DMS153 treated with DMSO at 0.1 percent for 48 hours (cell line): Measurements from ENCODE around the gene MAML3.

Experiments used
- DNase-seq: peaks from one replicate; lab custom pipeline; 2025; ENCODE audit not compliant: unreplicated experiment; lab: John Stamatoyannopoulos, UW

MAML3 gene

GRCh38 chr4:140156529-140157171 lies 2.7 kb upstream of the MAML3 start:
- DNase-seq, result no peak

DNA sequence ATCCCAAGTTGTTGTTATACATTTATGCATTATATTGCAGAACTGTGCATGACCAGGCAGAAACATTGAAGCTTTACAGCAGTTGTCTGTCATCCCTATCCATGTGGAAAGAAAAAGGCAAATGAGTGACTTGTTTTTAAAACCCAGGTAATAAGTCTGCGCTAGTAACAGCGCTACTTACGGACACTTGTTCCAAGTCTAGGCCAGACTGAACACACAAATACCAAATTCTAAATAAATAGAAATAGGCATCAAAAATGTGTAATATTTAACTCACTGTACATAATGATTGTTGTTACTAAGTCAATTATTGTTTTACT lies 548 bp upstream of the MAML3 start:
- peak; percentile 54 for DNase-seq

- DNase-seq, result no peak
These were observed 616 bp downstream of the MAML3 start for GRCh38 chr4:140153419-140153717.

DNA sequence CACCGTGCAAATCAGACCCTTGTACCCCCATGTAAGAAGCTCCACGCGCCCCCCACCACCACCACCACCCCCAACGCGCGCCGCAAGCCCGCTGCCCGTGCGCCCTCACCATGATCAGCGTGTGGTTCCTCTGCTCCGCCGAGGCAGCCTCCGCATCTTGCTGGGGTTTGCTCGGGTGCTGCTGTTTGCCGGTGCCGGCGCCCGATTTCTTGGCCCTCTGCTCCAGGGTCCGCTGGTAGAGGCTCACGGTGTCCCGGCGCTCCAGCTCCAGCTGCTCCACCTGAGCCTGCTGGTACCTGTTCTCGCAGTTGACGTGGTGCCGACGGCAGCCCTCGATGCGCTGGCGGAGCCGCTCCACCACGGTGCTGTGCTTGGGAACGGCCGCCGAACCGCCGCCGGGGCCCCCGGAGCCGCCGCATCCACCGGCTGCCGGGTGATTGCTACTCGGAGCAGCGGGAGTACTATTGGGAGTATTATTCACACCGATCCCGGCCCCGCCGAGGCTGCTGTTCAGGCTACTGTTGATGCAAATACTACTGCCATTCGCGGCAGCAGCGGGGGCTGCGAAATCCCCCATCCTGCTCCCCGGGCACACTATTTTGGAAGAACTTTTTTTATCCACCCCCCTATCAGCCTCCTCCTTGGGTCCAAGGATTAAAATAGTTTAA lies 1.1 kb downstream of the MAML3 start:
- DNase-seq, result peak; percentile 47

GRCh38 chr4:140152013-140152703 lies 1.8 kb downstream of the MAML3 start:
- peak; percentile 87 for DNase-seq

DNA sequence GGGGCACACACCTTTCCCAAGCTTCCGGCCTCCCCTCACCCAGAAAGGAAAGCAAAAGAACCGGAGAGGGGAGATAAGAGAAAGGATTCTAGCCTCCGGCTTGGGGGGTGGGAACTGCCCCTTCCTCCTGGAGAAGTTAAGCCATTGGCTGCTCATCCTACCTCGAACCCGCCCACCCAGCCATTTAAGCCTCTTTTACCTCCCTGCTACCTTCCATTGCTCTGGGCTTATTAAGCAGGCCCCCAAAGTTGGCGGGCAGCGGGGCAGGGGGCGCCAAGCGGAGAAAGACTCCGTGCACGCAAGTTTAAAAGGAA lies 2.3 kb downstream of the MAML3 start:
- DNase-seq, result peak; percentile 89

GRCh38 chr4:140150886-140151698 lies 2.9 kb downstream of the MAML3 start:
- peak; percentile 85 for DNase-seq

DNA sequence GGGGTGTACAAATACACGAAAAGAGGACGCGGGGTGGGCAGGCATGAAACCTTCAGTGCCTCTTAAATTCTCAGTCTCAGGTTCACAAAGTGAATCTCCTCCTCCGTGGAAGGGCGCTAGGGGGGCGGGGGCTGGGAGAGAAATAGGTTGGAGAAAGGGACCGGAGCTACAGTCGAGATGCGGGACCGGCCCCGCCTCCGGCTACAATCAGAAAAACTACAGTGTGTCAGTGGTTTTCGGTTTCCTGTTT lies 3.4 kb downstream of the MAML3 start:
- DNase-seq, result no peak

DNA sequence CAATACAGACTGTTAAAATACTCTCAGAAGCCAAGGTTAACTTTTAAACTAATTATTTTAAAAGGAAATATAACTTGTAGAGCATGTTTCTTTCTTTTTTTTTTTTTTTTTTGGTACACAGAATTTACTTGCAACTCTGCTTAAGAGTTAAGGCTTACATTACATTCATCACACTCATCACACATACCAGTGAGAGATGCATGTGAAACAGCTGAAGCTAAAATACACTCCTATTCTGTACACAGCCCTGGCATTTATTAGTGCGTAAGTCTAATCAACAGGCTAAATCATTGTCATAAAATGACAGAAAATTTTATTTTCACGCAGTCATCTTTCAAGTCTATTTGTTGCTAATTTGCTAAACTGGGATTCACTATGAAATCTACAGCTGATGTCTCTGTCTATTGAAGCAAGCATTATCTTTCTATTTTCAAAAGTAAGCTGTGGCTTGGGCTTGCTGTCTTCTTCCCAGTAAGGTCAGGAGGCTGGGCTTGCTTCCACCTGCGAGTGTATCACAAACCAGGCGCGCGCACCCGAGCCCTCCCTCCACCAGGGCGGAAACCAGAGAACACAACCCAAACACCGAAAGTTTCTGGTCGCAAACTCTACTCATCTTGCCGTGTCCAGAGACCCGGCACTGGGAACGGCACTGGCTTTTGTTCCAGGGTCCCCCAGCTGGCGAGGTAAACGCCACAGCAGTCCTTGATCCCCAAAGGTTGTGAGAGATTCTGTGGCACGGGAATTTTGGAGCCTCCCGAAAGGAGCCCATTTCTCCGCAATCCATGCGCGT lies 3.9 kb downstream of the MAML3 start:
- DNase-seq, result peak; percentile 76

DNA sequence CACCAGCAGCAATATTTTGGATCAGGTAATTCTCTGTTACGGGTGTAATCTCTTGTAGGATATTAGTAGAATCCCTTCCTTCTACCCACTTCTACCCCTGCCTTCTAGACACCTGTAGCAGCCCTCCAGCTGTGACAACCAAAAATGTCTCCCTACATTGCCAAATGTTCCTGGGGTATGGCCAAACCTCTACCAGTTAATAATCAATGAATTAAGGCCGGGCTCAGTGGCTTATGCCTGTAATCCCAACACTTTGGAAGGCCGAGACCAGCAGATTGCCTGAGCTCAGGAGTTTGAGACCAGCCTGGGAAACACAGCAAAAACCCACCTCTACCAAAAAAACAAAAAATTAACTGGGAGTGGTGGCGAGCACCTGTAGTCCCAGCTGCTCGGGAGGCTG lies 9.9 kb downstream of the MAML3 start:
- DNase-seq, result no peak

- DNase-seq, result peak; percentile 65
These were observed 12.7 kb downstream of the MAML3 start for GRCh38 chr4:140141210-140141835.

- no peak for DNase-seq
These were observed 13.4 kb downstream of the MAML3 start for GRCh38 chr4:140140566-140140965.

DNA sequence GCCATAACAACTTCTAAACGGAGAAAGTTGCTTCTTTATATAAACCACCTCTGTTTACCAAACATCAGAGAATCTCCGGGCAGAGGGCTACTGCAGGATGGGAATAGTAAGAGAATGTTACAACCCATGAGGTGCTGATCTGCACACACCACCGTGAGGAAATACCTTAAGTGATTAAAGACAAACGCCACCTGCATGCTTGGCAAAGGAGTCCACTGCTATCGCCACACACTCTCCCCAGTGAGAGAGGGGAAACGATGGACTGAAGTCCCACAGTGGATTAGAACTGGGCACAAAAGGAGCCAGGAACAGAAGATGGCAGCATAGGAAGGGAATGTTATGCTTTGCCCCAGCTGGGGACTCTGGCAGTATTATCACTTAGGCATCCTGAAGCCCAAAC lies 15.6 kb downstream of the MAML3 start:
- DNase-seq, result no peak

- no peak for DNase-seq
These were observed 16.3 kb downstream of the MAML3 start for GRCh38 chr4:140137671-140138070.

DNA sequence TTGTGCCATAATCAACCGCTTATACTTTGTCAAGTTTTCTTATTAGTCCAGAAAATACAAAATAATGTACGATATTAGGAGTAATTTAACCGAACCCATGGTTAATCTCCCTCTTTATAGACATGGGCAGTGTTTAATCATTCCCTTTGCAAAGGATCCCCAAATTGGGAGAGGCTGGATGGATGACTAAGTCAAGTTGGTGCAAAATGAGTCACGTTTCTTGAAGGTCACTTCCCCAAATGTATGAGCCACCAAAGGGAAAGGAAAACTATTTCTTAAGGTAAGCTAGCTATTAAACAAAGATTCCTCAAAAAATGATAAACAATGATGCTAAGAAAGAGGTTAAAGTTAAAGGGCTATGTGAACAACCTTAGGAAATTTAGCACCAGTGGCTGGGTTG lies 17.5 kb downstream of the MAML3 start:
- DNase-seq, result no peak

DNA sequence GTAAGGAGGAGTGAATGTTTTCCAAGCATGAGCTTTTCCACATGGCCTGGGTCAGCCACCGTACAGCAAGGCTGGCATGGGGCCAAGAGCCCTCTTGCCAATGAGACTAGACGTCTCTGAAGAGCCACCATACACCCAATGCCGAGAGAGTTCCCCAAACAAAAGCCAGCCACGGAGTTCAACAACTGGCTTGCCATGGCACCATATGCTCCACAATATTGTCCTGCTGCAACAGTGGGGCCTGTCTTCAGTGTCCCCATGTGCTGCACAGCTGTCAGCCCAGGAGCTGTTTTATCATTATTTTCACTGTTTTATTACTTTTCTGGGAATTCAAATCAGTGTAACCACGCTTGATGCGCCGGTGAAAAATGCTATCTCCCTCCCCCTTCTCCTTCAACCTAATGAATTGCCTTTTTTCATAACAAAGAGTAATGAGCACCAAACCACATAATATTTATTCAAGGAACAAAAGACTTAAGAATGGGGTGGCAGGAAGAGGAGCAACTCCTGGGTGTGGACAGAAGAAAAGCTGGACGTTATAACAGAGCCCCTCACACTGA lies 18.4 kb downstream of the MAML3 start:
- peak; percentile 87 for DNase-seq

DNA sequence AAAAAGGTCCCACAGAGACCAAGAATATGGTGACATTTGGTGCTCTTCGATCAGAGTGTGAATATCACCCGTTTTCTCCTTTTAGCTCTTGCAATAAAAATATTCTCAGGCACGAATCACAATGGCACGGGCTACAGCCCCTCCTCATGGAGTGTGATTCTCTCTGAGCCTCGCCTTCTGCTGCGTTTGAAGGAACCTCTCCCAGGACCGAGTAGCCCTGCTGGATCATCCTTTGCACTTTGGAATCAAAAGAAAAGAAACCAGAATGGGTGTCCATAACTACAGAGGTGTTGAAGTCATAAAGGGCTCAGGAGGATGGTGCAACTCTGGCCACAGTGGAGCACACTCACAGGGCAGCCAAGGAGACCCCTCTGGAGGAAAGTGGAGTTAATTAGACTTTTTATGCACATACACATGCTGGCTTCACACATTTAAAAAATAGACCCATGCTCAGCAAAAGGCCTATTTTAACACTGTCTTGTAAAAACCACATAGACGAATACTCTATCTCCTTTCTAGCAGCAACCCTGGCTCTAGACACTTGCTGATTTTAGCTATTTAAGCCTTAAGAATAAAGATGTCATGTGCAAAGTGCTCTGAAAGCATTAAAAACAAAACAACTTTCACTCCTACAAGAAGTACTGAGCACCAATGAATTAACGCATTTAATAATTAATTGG lies 19.1 kb downstream of the MAML3 start:
- DNase-seq, result no peak

GRCh38 chr4:140133576-140133975 lies 20.4 kb downstream of the MAML3 start:
- DNase-seq, result no peak

- no peak for DNase-seq
These were observed 22.2 kb downstream of the MAML3 start for GRCh38 chr4:140131675-140132229.

- DNase-seq, result no peak
These were observed 23.3 kb downstream of the MAML3 start for GRCh38 chr4:140130677-140131076.
